Measurements from ENCODE around the gene S1PR3. TPM values are rescaled to one million over a fixed set of nuclear protein-coding genes. Genes with fewer than 3 reads are reported as not detected.

S1PR3 gene
- total and polyA plus RNA-seq, 12 donors = 10.0 to 108 (median 61.6) TPM

DNA sequence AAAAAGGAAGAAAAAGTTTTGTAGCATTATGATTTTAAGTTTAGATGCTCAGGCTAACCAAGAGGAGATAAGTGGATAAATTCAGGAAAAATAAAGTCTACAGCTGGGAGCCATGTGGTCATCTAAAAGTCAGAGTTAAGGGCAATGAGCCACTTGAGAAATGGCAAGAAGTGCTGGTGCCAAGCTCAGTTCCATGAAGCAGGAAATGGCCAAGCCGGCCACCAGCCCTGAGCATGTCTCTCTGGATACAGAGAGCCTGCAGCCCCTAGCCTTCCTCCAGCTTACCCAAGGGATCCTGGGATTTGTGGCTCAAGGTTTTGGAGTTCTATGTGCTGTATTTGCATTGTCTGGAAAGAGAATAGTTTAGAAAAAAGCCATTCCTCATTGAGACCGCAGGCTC lies 12.2 kb upstream of the S1PR3 start:
- H3K4me1 ChIP-seq (replicated peaks in 1 of 2) = no peaks in the 10 kb centered on the region
- no peak overlapping the region for H3K27ac ChIP-seq

GRCh38 chr9:88979791-88980190 lies 11.5 kb upstream of the S1PR3 start:
- 89 to 95% (median 91%) methylated on average over 2 of the region's 2 CpGs for WGBS, 4 donors
- no peaks in the 10 kb centered on the region for H3K4me1 ChIP-seq (replicated peaks in 1 of 2)
- no peak overlapping the region for H3K4me3 ChIP-seq
- no peak for DNase-seq
- H3K9me3 ChIP-seq (replicated peaks in 1 of 3) = peaks cover 0 to 6% (median 0%) of the 10 kb centered on the region in 3 donors
- H3K36me3 ChIP-seq (replicated peaks in 1 of 2) = no peaks in the 10 kb centered on the region
- H3K27ac ChIP-seq = no peak overlapping the region
- no peaks in the 10 kb centered on the region for H3K27me3 ChIP-seq
- TF ChIP-seq CTCF (IDR thresholded peaks at IDR 0.05) (no peak), POLR2A (IDR thresholded peaks at IDR 0.05) (no peak)
- intact Hi-C loops (cut with DNase I) = no loop called here

More for the DNA sequence above, 12.2 kb upstream of the S1PR3 start:
- H3K27me3 ChIP-seq = no peaks in the 10 kb centered on the region
- intact Hi-C loops (cut with DNase I) = no loop called here
- no peaks in the 10 kb centered on the region for H3K36me3 ChIP-seq (replicated peaks in 1 of 2)
- TF ChIP-seq POLR2A (IDR thresholded peaks at IDR 0.05) (no peak), CTCF (IDR thresholded peaks at IDR 0.05) (no peak)
- 89 to 95% (median 93%) methylated on average over 2 of the region's 2 CpGs for WGBS, 4 donors
- no peak overlapping the region for H3K4me3 ChIP-seq
- peaks cover 0 to 6% (median 0%) of the 10 kb centered on the region in 3 donors for H3K9me3 ChIP-seq (replicated peaks in 1 of 3)
- DNase-seq = no peak

DNA sequence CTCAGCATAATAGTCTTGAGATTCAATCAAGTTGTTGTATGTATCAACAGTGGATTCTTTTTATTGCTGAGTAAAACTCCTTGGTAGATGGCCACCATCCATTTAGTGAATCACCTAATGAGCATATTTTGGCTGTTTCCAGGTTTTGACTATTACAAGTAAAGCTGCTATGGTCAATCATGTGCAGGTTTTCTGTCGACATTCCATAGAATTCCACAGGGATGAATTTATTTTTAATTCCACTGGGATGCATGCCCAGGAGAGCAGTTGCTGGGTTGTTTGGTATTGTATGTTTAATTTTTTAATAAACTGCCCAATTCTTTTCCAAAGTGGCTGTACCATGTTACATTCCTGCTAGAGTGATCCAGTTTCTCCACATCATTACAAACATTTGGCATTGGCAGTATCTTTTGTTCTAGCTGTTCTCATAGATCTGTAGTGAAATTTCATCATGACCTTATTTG lies 10.5 kb upstream of the S1PR3 start:
- no peak overlapping the region for H3K4me3 ChIP-seq
- H3K9me3 ChIP-seq (replicated peaks in 1 of 3) = peaks cover 0 to 6% (median 0%) of the 10 kb centered on the region in 3 donors
- H3K27me3 ChIP-seq = no peaks in the 10 kb centered on the region
- H3K36me3 ChIP-seq (replicated peaks in 1 of 2) = no peaks in the 10 kb centered on the region
- 66 to 76% (median 70%) methylated on average over 1 of the region's 1 CpG for WGBS, 4 donors
- TF ChIP-seq POLR2A (IDR thresholded peaks at IDR 0.05) (no peak), CTCF (IDR thresholded peaks at IDR 0.05) (no peak)
- H3K4me1 ChIP-seq (replicated peaks in 1 of 2) = no peaks in the 10 kb centered on the region
- no peak for DNase-seq
- no peak overlapping the region for H3K27ac ChIP-seq
- intact Hi-C loops (cut with DNase I) = no loop called here

DNA sequence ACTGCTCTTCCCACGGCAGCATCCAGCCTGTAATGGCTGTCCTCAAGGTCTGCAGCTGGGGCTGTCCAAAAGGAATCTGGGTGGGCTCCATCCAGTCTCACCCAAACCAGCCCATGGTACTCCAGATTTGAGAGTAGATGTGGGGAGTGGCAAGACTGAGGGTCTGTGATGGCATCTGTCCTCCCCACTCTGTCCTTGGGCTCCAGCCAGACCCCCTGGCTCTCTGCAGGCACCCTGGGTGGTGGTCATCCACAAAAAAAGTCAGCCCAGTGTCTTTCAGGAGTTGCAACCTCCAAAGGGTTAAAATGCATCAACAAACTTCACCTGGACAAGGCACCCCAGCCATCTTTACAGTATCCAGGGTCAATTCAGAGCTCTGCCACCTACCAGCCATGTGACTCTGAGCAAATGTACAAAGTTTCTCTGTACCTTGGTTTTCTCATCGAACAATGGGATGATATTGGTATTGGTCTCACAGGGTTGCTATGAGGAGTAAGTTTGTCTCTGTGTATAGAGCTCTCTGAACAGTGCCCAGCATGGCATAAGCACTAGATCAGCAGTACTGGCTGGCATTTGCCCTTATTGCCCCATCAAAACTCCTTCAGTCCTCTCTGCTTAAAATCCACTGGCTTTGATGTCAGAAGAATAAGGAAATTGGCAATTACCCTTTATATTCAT lies 7.3 kb upstream of the S1PR3 start:
- Histone ChIP-seq H3K27ac (no peak overlapping the region), H3K4me3 (no peak overlapping the region), H3K36me3 (replicated peaks in 1 of 2) (no peaks in the 10 kb centered on the region), H3K9me3 (replicated peaks in 1 of 3) (peaks cover 0 to 6% (median 0%) of the 10 kb centered on the region in 3 donors), H3K4me1 (replicated peaks in 1 of 2) (no peaks in the 10 kb centered on the region), H3K27me3 (no peaks in the 10 kb centered on the region)
- 62 to 71% (median 66%) methylated on average over 2 of the region's 2 CpGs for WGBS, 4 donors
- intact Hi-C loops (cut with DNase I) = no loop called here
- no peak for TF ChIP-seq CTCF (IDR thresholded peaks at IDR 0.05)
- no peak for TF ChIP-seq POLR2A (IDR thresholded peaks at IDR 0.05)
- no peak for DNase-seq
